ENCODE measurements around the gene PTPRM. TPM values are rescaled to one million over a fixed set of nuclear protein-coding genes. Genes with fewer than 3 reads are reported as not detected.

PTPRM gene
- total and polyA plus RNA-seq, 2 donors (not counting 3 experiments of a cell fraction or from before 2014, with no cell fraction given), result 37.4 to 43.7 TPM

DNA sequence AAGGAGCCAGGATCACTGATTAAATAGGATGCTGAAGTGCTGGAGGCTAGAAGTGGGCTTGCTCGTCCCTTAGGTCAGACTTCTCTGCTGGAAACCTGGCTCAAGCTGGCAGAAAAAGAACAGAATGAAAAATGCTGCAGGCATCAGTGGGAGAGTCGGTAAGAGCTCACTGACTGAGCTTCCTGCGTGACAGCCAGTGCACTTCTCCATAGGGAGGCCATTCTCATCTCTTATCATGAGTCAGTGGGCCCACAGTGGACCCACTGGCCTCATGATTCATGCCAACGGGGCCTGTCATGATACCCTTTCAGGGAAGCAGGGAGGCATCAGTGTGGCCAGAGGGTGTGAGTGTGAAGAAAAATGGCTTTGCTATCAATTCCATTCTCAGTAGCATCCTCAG lies 498.2 kb downstream of the PTPRM start:
- TF ChIP-seq, protein P1, sequence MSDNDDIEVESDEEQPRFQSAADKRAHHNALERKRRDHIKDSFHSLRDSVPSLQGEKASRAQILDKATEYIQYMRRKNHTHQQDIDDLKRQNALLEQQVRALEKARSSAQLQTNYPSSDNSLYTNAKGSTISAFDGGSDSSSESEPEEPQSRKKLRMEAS (IDR thresholded peaks at IDR 0.05; ENCODE audit: insufficient read depth, insufficient read length), result no peak
- TF ChIP-seq EZH2 (IDR thresholded peaks at IDR 0.05; ENCODE audit: borderline replicate concordance, low read depth, low read length, severe bottlenecking), result no peak
- TF ChIP-seq POLR2AphosphoS5 (IDR thresholded peaks at IDR 0.05; ENCODE audit: insufficient read depth, low read depth, low read length), result no peak
- TF ChIP-seq, protein P2, sequence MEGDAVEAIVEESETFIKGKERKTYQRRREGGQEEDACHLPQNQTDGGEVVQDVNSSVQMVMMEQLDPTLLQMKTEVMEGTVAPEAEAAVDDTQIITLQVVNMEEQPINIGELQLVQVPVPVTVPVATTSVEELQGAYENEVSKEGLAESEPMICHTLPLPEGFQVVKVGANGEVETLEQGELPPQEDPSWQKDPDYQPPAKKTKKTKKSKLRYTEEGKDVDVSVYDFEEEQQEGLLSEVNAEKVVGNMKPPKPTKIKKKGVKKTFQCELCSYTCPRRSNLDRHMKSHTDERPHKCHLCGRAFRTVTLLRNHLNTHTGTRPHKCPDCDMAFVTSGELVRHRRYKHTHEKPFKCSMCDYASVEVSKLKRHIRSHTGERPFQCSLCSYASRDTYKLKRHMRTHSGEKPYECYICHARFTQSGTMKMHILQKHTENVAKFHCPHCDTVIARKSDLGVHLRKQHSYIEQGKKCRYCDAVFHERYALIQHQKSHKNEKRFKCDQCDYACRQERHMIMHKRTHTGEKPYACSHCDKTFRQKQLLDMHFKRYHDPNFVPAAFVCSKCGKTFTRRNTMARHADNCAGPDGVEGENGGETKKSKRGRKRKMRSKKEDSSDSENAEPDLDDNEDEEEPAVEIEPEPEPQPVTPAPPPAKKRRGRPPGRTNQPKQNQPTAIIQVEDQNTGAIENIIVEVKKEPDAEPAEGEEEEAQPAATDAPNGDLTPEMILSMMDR (IDR thresholded peaks at IDR 0.05; ENCODE audit: extremely low read depth in 1 of 2, insufficient read depth in 1 of 2, low read depth in 1 of 2, low read length in 2 of 2), result no peak
- no peak for TF ChIP-seq GATA2 (IDR thresholded peaks at IDR 0.05; ENCODE audit: insufficient read depth, insufficient read length, low read depth, low read length)
- no peak for TF ChIP-seq JUN (IDR thresholded peaks at IDR 0.05; ENCODE audit: borderline replicate concordance, insufficient read depth, insufficient read length, low read depth)
- TF ChIP-seq MYC (IDR thresholded peaks at IDR 0.05; ENCODE audit: low read depth, low read length), result no peak
- TF ChIP-seq FOS (IDR thresholded peaks at IDR 0.05; ENCODE audit: borderline replicate concordance, insufficient read depth, low read length), result no peak
- no peak overlapping the region for H3K27ac ChIP-seq (ENCODE audit: insufficient read depth, low read depth, low read length)
- ChIA-PET POLR2A (no interaction called here), CTCF (no interaction called here)
- dilution Hi-C loops (cut with MboI; ENCODE audit: extremely low pct_ligation_motif_present, low sequenced_read_pairs) (no loop called here), intact Hi-C loops (cut with micrococcal nuclease) (no loop called here)
- H3K9ac ChIP-seq (replicated peaks; ENCODE audit: extremely low read depth, insufficient read depth, low read length), result no peak overlapping the region
- H4K20me1 ChIP-seq (replicated peaks; ENCODE audit: control insufficient read depth, extremely low read depth, insufficient read depth, low read length), result no peaks in the 10 kb centered on the region
- no peaks in the 10 kb centered on the region for H3K9me3 ChIP-seq (replicated peaks; ENCODE audit: control insufficient read depth, insufficient read depth, low read length)
- no TSS peak for BruUV-seq (replicated peaks)
- FAIRE-seq (no peak), DNase-seq (ENCODE audit: low read depth, low spot score) (no peak)
- no peak overlapping the region for H2AFZ ChIP-seq (ENCODE audit: low read depth, low read length)
- H3K4me1 ChIP-seq (ENCODE audit: control insufficient read depth, extremely low read depth, insufficient read depth, low read length), result no peaks in the 10 kb centered on the region
- no peaks in the 10 kb centered on the region for H3K9me1 ChIP-seq (replicated peaks; ENCODE audit: control insufficient read depth, extremely low read depth, insufficient read depth, low read length)
- no peak overlapping the region for H3K4me2 ChIP-seq (ENCODE audit: insufficient read depth, low read length)
- H3K4me3 ChIP-seq (replicated peaks in 1 of 3; ENCODE audit: insufficient read depth in 1 of 3, low read depth in 1 of 3, low read length in 3 of 3), result no peak overlapping the region
- no peaks in the 10 kb centered on the region for H3K27me3 ChIP-seq (ENCODE audit: control insufficient read depth in 2 of 2, insufficient read depth in 2 of 2, low read length in 2 of 2)
- no peaks in the 10 kb centered on the region for H3K36me3 ChIP-seq (ENCODE audit: control insufficient read depth in 2 of 2, extremely low read depth in 1 of 2, insufficient read depth in 2 of 2, low read length in 2 of 2)
- H3K79me2 ChIP-seq (ENCODE audit: control insufficient read depth, insufficient read depth, low read length), result no peaks in the 10 kb centered on the region

Measured in endothelial cell of umbilical vein (primary cell).